NB4 (cell line): ENCODE results near the gene LHX4.
A peak's percentile ranks its signal among the peaks of the same experiment; 100 is the strongest.

Experiments
- DNase-seq: peaks from one replicate; pipeline ENCODE4 v3.0.0; 2010; ENCODE audit warnings: low read depth
- H3K4me3 ChIP-seq: one replicate; pipeline ENCODE4 v1.5.1; 2011; ENCODE audit warnings: mild to moderate bottlenecking, low read depth, low read length, moderate library complexity
- MYC ChIP-seq: IDR thresholded peaks from 2 replicates; pipeline ENCODE4 v1.6.1; 2011; ENCODE audit warnings: low read depth, low read length
- POLR2A ChIP-seq: IDR thresholded peaks from 2 replicates; pipeline ENCODE4 v1.6.1; 2011; ENCODE audit warnings: mild to moderate bottlenecking; ENCODE audit not compliant: insufficient read length; ENCODE audit errors: extremely low read depth
- TF ChIP-seq, protein P1 (sequence below): IDR thresholded peaks from one replicate; pipeline ENCODE4 v1.5.1; 2012; ENCODE audit warnings: low read depth, low read length
- TF ChIP-seq, protein P2 (sequence below): IDR thresholded peaks from 2 replicates; pipeline ENCODE4 v1.6.1; 2011; ENCODE audit warnings: low read depth, low read length

The LHX4 gene

DNA sequence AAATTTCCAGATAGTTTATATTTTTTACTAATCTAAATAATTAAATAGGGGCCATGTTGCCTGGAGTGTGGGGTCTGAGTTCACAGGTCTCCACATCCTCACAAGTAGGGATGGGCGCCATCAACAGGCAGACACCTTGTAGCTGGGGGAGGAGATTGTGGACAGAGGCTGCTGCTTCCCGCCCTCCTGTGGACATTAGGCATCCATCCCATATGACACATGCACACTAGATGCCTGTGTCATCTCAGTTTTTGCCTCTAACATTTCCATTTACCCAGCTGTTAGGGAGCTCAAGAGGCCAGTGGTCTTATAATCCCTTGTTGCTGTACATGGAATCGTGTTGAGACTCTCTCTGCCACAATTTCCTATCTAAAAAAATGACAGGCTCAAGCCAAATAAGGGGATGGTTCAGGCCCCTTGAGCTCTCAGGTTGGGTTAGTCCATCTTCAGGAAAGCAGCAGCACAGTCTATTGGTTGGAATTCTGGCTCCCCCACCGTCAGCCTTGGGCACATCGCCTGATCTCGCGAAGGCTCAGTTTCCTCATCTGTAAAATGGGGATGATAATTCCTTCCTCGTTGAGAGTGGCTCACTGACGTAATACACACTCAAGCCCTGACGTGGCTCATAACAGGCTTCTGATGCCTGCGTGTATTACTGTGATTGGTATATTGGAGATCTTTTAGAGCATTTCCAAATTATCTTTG, 13.6 kb downstream of the LHX4 start:
- no peak for DNase-seq
- TF ChIP-seq, protein P1, sequence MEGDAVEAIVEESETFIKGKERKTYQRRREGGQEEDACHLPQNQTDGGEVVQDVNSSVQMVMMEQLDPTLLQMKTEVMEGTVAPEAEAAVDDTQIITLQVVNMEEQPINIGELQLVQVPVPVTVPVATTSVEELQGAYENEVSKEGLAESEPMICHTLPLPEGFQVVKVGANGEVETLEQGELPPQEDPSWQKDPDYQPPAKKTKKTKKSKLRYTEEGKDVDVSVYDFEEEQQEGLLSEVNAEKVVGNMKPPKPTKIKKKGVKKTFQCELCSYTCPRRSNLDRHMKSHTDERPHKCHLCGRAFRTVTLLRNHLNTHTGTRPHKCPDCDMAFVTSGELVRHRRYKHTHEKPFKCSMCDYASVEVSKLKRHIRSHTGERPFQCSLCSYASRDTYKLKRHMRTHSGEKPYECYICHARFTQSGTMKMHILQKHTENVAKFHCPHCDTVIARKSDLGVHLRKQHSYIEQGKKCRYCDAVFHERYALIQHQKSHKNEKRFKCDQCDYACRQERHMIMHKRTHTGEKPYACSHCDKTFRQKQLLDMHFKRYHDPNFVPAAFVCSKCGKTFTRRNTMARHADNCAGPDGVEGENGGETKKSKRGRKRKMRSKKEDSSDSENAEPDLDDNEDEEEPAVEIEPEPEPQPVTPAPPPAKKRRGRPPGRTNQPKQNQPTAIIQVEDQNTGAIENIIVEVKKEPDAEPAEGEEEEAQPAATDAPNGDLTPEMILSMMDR, result no peak
- TF ChIP-seq MYC (no peak), POLR2A (no peak)
- TF ChIP-seq, protein P2, sequence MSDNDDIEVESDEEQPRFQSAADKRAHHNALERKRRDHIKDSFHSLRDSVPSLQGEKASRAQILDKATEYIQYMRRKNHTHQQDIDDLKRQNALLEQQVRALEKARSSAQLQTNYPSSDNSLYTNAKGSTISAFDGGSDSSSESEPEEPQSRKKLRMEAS, result no peak
- no peak overlapping the region for H3K4me3 ChIP-seq

DNA sequence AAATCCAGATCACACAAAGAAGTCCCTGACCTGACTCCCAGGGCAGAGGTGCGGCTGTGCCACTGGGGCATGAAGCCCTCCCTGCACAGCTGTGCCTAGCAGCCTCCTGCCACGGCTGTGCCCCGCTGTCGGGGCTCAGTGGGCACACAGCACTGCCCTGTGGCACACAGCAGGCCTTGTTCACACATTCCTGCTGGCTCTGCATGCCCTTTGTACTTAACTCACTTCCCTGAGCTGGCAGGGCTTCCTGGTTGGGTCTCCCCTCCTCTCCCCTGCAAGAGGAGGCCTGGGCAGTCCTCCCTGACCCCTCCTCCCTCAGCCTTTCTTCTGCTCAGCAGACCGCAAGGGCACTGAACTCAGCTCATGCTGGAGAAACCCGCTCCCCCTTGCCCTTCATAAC, 14.8 kb downstream of the LHX4 start:
- TF ChIP-seq MYC (no peak), POLR2A (no peak)
- TF ChIP-seq, protein P2, result no peak
- TF ChIP-seq, protein P1, result no peak
- DNase-seq, result no peak
- no peak overlapping the region for H3K4me3 ChIP-seq

DNA sequence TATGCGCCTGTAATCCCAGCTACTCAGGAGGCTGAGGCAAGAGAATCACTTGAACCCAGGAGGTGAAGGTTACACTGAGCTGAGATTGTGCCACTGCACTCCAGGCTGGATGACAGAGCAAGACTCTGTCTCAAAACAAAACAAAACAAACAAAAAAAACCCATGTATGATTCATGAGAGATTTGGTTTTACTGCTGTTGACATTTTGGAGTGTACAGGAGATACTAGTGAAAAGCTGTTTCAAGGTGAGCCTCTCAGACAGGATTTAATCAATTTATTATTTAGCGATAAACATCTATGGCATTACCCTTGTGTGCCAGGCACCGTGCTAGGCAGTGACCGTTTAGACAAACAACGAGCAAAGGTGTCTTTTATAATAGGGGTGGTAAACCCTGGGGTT, 16.5 kb downstream of the LHX4 start:
- TF ChIP-seq, protein P2, result no peak
- TF ChIP-seq, protein P1, result no peak
- TF ChIP-seq POLR2A (no peak), MYC (no peak)
- no peak overlapping the region for H3K4me3 ChIP-seq
- DNase-seq, result no peak

DNA sequence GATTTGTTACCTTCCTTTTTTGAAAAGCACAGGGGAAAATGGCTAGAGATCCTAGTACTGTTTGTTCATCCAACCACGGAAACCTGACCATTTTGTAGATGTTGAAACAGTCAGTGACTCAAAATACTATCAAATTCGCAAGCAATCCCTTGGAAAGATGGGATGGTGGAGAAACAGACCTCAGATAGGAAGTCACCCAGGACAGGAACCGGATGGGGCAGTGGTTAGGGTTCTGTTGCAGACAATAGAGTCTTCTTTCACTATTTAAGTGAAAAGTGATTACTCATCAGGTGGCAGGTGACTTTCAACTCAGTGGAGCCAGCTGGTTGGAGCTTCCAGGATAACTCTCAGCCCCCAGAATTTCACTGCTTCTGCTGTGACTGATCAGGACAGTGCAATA, 17.0 kb downstream of the LHX4 start:
- TF ChIP-seq, protein P2, result no peak
- TF ChIP-seq, protein P1, result no peak
- TF ChIP-seq POLR2A (no peak), MYC (no peak)
- DNase-seq, result peak; percentile 63
- no peak overlapping the region for H3K4me3 ChIP-seq

DNA sequence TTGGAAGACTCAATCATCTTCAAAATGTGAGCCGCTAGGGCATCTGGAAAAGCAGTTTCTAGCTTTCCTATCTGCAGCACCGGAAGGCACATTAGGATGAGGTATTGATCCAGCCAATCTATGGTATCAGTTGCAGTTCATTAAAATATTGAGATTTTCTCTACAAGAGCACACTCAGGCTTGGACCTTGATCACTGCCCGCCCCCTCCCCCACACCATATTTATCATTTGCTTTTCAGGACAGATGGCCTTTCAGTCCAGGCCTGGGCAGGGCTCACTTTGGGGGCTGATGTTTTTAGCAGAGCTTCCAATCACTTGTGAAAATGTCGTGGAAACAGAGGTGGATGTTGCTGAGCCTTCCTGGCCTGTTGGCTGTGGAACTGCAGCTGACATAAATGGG, 17.5 kb downstream of the LHX4 start:
- no peak for TF ChIP-seq POLR2A
- H3K4me3 ChIP-seq, result no peak overlapping the region
- no peak for DNase-seq

DNA sequence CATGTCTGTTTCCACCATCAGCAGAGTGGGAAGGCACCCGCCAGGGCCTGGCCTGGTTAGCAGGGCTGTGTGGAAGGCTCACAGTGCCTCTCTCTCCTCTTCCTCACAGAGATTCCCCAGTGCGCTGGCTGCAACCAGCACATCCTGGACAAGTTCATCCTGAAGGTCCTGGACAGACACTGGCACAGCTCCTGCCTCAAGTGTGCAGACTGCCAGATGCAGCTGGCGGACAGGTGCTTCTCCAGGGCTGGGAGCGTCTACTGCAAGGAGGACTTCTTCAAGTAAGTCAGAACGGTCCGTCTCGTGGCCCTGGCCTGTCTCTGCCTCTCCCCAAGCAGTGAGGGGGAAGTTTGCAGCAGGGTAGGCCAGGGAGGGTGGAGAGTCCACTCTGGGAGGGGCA, 18.1 kb downstream of the LHX4 start:
- no peak overlapping the region for H3K4me3 ChIP-seq
- no peak for TF ChIP-seq MYC
- no peak for DNase-seq
